Stimulated activated naive CD8-positive, alpha-beta T cell treated with anti-CD3 and anti-CD28 coated beads, Interleukin-15, amount 100 ng/mL, for 72 hours (primary cell): ENCODE measurements around the gene ASPDH.
"Not testable (repeated sequence)": the region's sequence is repeated elsewhere in the genome, so short reads cannot be mapped to it uniquely, and the experiment has no call there.

Experiments used
- ATAC-seq: fragments of 150-1000 bp; cut with Tn5 transposase; 2 replicates; pipeline ENCODE4 v1.10.0; 2021; ENCODE audit warnings: mild to moderate bottlenecking, moderate library complexity
- DNase-seq, 2 donors: peaks; one replicate each; pipeline ENCODE4 v3.0.0; 2021 to 2022
- H3K27ac Mint-ChIP-seq, 2 donors: one replicate each; pipeline ENCODE4 v1.8.0; 2022; ENCODE audit warnings: mild to moderate bottlenecking in 2 of 2, mixed read lengths in 2 of 2, moderate library complexity in 2 of 2
- H3K27me3 Mint-ChIP-seq: one replicate; pipeline ENCODE4 v1.8.0; 2022; ENCODE audit warnings: mixed read lengths
- H3K4me1 Mint-ChIP-seq: one replicate; pipeline ENCODE4 v1.8.0; 2022; ENCODE audit warnings: mild to moderate bottlenecking, mixed read lengths
- H3K4me3 Mint-ChIP-seq, 2 donors: one replicate each; pipeline ENCODE4 v1.8.0; 2022; ENCODE audit warnings: mild to moderate bottlenecking in 2 of 2, mixed read lengths in 2 of 2, moderate library complexity in 1 of 2
- H3K9me3 Mint-ChIP-seq, 2 donors: one replicate each; pipeline ENCODE4 v1.8.0; 2022; ENCODE audit warnings: mixed read lengths in 2 of 2

The ASPDH gene

GRCh38 chr19:50528052-50528451, 14.3 kb upstream of the ASPDH start:
- not testable (repeated sequence) for ATAC-seq, H3K27ac Mint-ChIP-seq, H3K4me3 Mint-ChIP-seq, H3K4me1 Mint-ChIP-seq, DNase-seq
- Mint-ChIP-seq H3K27me3 (peaks cover 44% of the 10 kb centered on the region), H3K9me3 (peaks cover 9 to 12% of the 10 kb centered on the region in 2 donors)

- ATAC-seq (no peak), DNase-seq (no peak)
- Mint-ChIP-seq H3K9me3 (no peaks in the 10 kb centered on the region), H3K27me3 (peaks cover 9% of the 10 kb centered on the region), H3K4me3 (no peak overlapping the region), H3K4me1 (no peaks in the 10 kb centered on the region), H3K27ac (no peak overlapping the region)
Observed at GRCh38 chr19:50522881-50523280, 9.2 kb upstream of the ASPDH start.

GRCh38 chr19:50520822-50521465, 7.2 kb upstream of the ASPDH start:
- Mint-ChIP-seq H3K4me3 (no peak overlapping the region), H3K27me3 (peaks cover 11% of the 10 kb centered on the region), H3K27ac (no peak overlapping the region), H3K9me3 (no peaks in the 10 kb centered on the region), H3K4me1 (no peaks in the 10 kb centered on the region)
- ATAC-seq (no peak), DNase-seq (no peak)

- Mint-ChIP-seq H3K4me3 (no peak overlapping the region), H3K27me3 (peaks cover 27% of the 10 kb centered on the region), H3K9me3 (no peaks in the 10 kb centered on the region), H3K4me1 (peaks cover 6% of the 10 kb centered on the region), H3K27ac (no peak overlapping the region)
- ATAC-seq (no peak), DNase-seq (no peak)
Observed at GRCh38 chr19:50519006-50519575, 5.4 kb upstream of the ASPDH start.

GRCh38 chr19:50518091-50519005, 4.6 kb upstream of the ASPDH start:
- DNase-seq = no peak
- Mint-ChIP-seq H3K27ac (peak overlapping the region in 1 of 2 donors; percentile 38), H3K27me3 (peaks cover 34% of the 10 kb centered on the region), H3K9me3 (no peaks in the 10 kb centered on the region), H3K4me1 (peaks cover 8% of the 10 kb centered on the region), H3K4me3 (no peak overlapping the region)
- ATAC-seq = peak; percentile 22

- H3K4me3 Mint-ChIP-seq = no peak overlapping the region
- DNase-seq (no peak), ATAC-seq (no peak)
- peaks cover 40% of the 10 kb centered on the region for H3K27me3 Mint-ChIP-seq
- no peaks in the 10 kb centered on the region for H3K9me3 Mint-ChIP-seq
- H3K4me1 Mint-ChIP-seq = peaks cover 8% of the 10 kb centered on the region
- H3K27ac Mint-ChIP-seq = no peak overlapping the region
Observed at GRCh38 chr19:50517704-50518075, 4.0 kb upstream of the ASPDH start.

- H3K9me3 Mint-ChIP-seq = no peaks in the 10 kb centered on the region
- H3K4me1 Mint-ChIP-seq = peaks cover 8% of the 10 kb centered on the region
- peaks cover 40% of the 10 kb centered on the region for H3K27me3 Mint-ChIP-seq
- H3K4me3 Mint-ChIP-seq = no peak overlapping the region
- no peak overlapping the region for H3K27ac Mint-ChIP-seq
- ATAC-seq (no peak), DNase-seq (no peak)
Observed at GRCh38 chr19:50516964-50517703, 3.4 kb upstream of the ASPDH start.

- Mint-ChIP-seq H3K27ac (no peak overlapping the region), H3K27me3 (peaks cover 40% of the 10 kb centered on the region), H3K4me1 (peaks cover 15% of the 10 kb centered on the region), H3K4me3 (no peak overlapping the region), H3K9me3 (no peaks in the 10 kb centered on the region)
- no peak for ATAC-seq
- DNase-seq = no peak
Observed at GRCh38 chr19:50516456-50516855, 2.7 kb upstream of the ASPDH start.

GRCh38 chr19:50515168-50515561, 1.5 kb upstream of the ASPDH start:
- peaks cover 40% of the 10 kb centered on the region for H3K27me3 Mint-ChIP-seq
- peaks cover 26% of the 10 kb centered on the region for H3K4me1 Mint-ChIP-seq
- no peak for DNase-seq
- ATAC-seq = no peak
- H3K9me3 Mint-ChIP-seq = no peaks in the 10 kb centered on the region
- peak overlapping the region in 1 of 2 donors; percentile 50 for H3K27ac Mint-ChIP-seq
- no peak overlapping the region for H3K4me3 Mint-ChIP-seq

GRCh38 chr19:50514346-50515167, 844 bp upstream of the ASPDH start:
- Mint-ChIP-seq H3K27ac (peak overlapping the region in 1 of 2 donors; percentile 85), H3K27me3 (peaks cover 40% of the 10 kb centered on the region)

GRCh38 chr19:50512999-50513745, 541 bp downstream of the ASPDH start:
- H3K9me3 Mint-ChIP-seq = no peaks in the 10 kb centered on the region
- H3K4me3 Mint-ChIP-seq = peak overlapping the region in 1 of 2 donors; percentile 19
- no peak for ATAC-seq
- peaks cover 34% of the 10 kb centered on the region for H3K4me1 Mint-ChIP-seq
- no peak for DNase-seq
- H3K27ac Mint-ChIP-seq = peak overlapping the region in 1 of 2 donors; percentile 86
- peaks cover 35% of the 10 kb centered on the region for H3K27me3 Mint-ChIP-seq

More at GRCh38 chr19:50514346-50515167, 844 bp upstream of the ASPDH start:
- ATAC-seq = no peak
- no peak for DNase-seq
- no peaks in the 10 kb centered on the region for H3K9me3 Mint-ChIP-seq
- H3K4me1 Mint-ChIP-seq = peaks cover 29% of the 10 kb centered on the region
- peak overlapping the region in 1 of 2 donors; percentile 13 for H3K4me3 Mint-ChIP-seq

- no peaks in the 10 kb centered on the region for H3K9me3 Mint-ChIP-seq
- H3K4me1 Mint-ChIP-seq = peaks cover 39% of the 10 kb centered on the region
- peaks cover 35% of the 10 kb centered on the region for H3K27me3 Mint-ChIP-seq
- H3K27ac Mint-ChIP-seq = peak overlapping the region in 1 of 2 donors; percentile 86
- ATAC-seq (no peak), DNase-seq (no peak)
- peak overlapping the region in 1 of 2 donors; percentile 87 for H3K4me3 Mint-ChIP-seq
Observed at GRCh38 chr19:50512112-50512998, 1.4 kb downstream of the ASPDH start.

GRCh38 chr19:50511069-50511822, 2.5 kb downstream of the ASPDH start, which contains the start of gene JOSD2:
JOSD2 (minus strand) TSS chr19:50511191; CDS start chr19:50510431, 760 bp downstream.
- peak within 1 kb of the TSS; percentile 95 to 96 for H3K27ac Mint-ChIP-seq
- peak within 1 kb of the TSS; percentile 80 to 87 for H3K4me3 Mint-ChIP-seq
- H3K9me3 Mint-ChIP-seq = no peaks in the 10 kb centered on the region
- ATAC-seq (peak; percentile 92), DNase-seq (peak; percentile 94 to 98)
- H3K27me3 Mint-ChIP-seq = peaks cover 33% of the 10 kb centered on the region
- H3K4me1 Mint-ChIP-seq = peaks cover 39% of the 10 kb centered on the region
